ENCODE data around the gene TTC29.

Gene TTC29

DNA sequence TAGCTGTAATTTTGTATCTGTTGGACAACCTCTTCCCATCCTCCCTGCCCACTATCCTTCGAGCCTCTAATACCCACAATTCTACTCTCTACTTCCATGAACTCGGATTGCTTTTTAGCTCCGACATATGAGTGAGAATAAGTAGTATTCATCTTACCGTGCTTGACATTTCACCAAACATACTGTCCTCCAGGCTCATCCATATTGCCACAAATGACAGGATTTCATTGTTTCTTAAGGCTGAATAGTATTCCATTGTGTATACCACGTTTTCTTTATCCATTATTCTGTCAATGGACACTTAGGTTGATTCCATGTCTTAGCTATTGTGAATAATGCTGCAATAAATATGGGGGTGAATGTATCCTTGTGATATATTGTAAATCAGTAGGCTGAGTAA is 26.4 kb upstream of the TTC29 start:
- H3K36me3 ChIP-seq (replicated peaks; ENCODE audit: insufficient read depth, low read length): no peaks in the 10 kb centered on the region
- no peaks in the 10 kb centered on the region for H4K20me1 ChIP-seq (ENCODE audit: insufficient read depth, low read length)
- no peak overlapping the region for H3K4me3 ChIP-seq (ENCODE audit: low read length)
- no peak for DNase-seq
- H3K27me3 ChIP-seq (replicated peaks; ENCODE audit: insufficient read depth, low read length): no peaks in the 10 kb centered on the region
- H3K4me2 ChIP-seq (ENCODE audit: low read depth, low read length): no peak overlapping the region
- H2AFZ ChIP-seq (ENCODE audit: low read length): no peak overlapping the region
- H3K79me2 ChIP-seq (ENCODE audit: low read length): no peaks in the 10 kb centered on the region
- H3F3A ChIP-seq (ENCODE audit: insufficient read depth, low read length): no peaks in the 10 kb centered on the region
- H3K9me3 ChIP-seq (replicated peaks; ENCODE audit: insufficient read depth, low read length): no peaks in the 10 kb centered on the region
- no peak for TF ChIP-seq EZH2 (optimal IDR thresholded peaks at IDR 0.05; ENCODE audit: low read depth, low read length)
- TF ChIP-seq, protein P1, sequence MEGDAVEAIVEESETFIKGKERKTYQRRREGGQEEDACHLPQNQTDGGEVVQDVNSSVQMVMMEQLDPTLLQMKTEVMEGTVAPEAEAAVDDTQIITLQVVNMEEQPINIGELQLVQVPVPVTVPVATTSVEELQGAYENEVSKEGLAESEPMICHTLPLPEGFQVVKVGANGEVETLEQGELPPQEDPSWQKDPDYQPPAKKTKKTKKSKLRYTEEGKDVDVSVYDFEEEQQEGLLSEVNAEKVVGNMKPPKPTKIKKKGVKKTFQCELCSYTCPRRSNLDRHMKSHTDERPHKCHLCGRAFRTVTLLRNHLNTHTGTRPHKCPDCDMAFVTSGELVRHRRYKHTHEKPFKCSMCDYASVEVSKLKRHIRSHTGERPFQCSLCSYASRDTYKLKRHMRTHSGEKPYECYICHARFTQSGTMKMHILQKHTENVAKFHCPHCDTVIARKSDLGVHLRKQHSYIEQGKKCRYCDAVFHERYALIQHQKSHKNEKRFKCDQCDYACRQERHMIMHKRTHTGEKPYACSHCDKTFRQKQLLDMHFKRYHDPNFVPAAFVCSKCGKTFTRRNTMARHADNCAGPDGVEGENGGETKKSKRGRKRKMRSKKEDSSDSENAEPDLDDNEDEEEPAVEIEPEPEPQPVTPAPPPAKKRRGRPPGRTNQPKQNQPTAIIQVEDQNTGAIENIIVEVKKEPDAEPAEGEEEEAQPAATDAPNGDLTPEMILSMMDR (IDR thresholded peaks at IDR 0.05; ENCODE audit: low read length): no peak
- no peak for TF ChIP-seq EZH2phosphoT487 (IDR thresholded peaks at IDR 0.05; ENCODE audit: low read length)
- no peaks in the 10 kb centered on the region for H3K4me1 ChIP-seq (ENCODE audit: low read length)
- no peaks in the 10 kb centered on the region for H3K9me2 ChIP-seq (replicated peaks; ENCODE audit: insufficient read depth, low read length)
- no peak overlapping the region for H3K27ac ChIP-seq (ENCODE audit: low read length)
- H3K9ac ChIP-seq (ENCODE audit: low read length): no peak overlapping the region

DNA sequence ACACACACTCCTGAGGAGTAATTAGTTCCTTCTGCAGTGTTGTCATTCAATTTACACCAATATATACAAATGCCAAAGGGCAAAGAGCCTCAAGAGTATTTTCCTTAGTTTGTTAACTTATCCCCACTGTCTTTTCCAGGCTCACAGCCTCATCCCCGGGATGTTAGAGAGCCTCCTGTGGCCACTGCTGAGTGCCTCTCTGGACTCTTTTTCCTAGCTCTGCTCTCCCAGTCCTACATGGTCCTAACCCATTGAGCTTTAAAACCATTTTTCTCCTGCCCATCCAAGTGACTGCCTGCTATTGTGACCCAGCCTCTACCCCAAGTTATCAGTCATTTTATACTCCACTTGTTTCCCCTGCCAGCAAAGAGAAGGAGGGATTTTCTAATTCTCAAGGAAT is 23.5 kb upstream of the TTC29 start:
- no peaks in the 10 kb centered on the region for H3F3A ChIP-seq (ENCODE audit: insufficient read depth, low read length)
- no peak overlapping the region for H3K27ac ChIP-seq (ENCODE audit: low read length)
- no peaks in the 10 kb centered on the region for H4K20me1 ChIP-seq (ENCODE audit: insufficient read depth, low read length)
- no peaks in the 10 kb centered on the region for H3K4me1 ChIP-seq (ENCODE audit: low read length)
- no peak overlapping the region for H3K9ac ChIP-seq (ENCODE audit: low read length)
- H3K27me3 ChIP-seq (replicated peaks; ENCODE audit: insufficient read depth, low read length): no peaks in the 10 kb centered on the region
- no peaks in the 10 kb centered on the region for H3K36me3 ChIP-seq (replicated peaks; ENCODE audit: insufficient read depth, low read length)
- H3K4me2 ChIP-seq (ENCODE audit: low read depth, low read length): no peak overlapping the region
- no peak overlapping the region for H2AFZ ChIP-seq (ENCODE audit: low read length)
- H3K79me2 ChIP-seq (ENCODE audit: low read length): no peaks in the 10 kb centered on the region
- no peaks in the 10 kb centered on the region for H3K9me3 ChIP-seq (replicated peaks; ENCODE audit: insufficient read depth, low read length)
- TF ChIP-seq EZH2 (optimal IDR thresholded peaks at IDR 0.05; ENCODE audit: low read depth, low read length) (no peak), EZH2phosphoT487 (IDR thresholded peaks at IDR 0.05; ENCODE audit: low read length) (no peak)
- TF ChIP-seq, protein P1 (IDR thresholded peaks at IDR 0.05; ENCODE audit: low read length): no peak
- no peak for DNase-seq
- no peaks in the 10 kb centered on the region for H3K9me2 ChIP-seq (replicated peaks; ENCODE audit: insufficient read depth, low read length)
- H3K4me3 ChIP-seq (ENCODE audit: low read length): no peak overlapping the region

DNA sequence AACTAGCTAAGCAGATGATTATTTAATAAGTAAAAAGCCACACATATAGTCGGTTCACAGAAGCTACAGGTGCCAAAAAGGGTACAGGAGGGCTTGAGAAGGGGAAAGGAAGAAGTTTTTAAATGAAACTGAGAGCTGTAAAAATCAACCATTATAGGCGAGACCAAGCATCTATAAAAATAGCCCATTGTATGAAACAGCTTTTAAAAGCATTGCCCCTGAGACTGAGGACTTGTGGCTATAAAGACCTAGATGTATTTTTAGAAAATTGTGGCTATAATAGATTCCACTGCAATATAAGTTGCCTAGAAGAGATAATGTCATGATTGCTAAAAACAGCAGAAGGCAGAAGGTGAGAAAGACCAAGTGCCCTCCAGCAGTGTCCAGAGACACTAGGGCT is 15.0 kb upstream of the TTC29 start:
- Histone ChIP-seq H3K36me3 (replicated peaks; ENCODE audit: insufficient read depth, low read length) (no peaks in the 10 kb centered on the region), H3K79me2 (ENCODE audit: low read length) (no peaks in the 10 kb centered on the region), H3K4me1 (ENCODE audit: low read length) (peaks cover 29% of the 10 kb centered on the region), H3K27me3 (replicated peaks; ENCODE audit: insufficient read depth, low read length) (no peaks in the 10 kb centered on the region), H4K20me1 (ENCODE audit: insufficient read depth, low read length) (no peaks in the 10 kb centered on the region), H3F3A (ENCODE audit: insufficient read depth, low read length) (peaks cover 18% of the 10 kb centered on the region), H3K9ac (ENCODE audit: low read length) (no peak overlapping the region), H3K9me2 (replicated peaks; ENCODE audit: insufficient read depth, low read length) (no peaks in the 10 kb centered on the region), H3K4me3 (ENCODE audit: low read length) (peak overlapping the region; percentile 43; the same call in 1 of the 2 replicates), H2AFZ (ENCODE audit: low read length) (peak overlapping the region; percentile 8; the same call in 1 of the 2 replicates), H3K9me3 (replicated peaks; ENCODE audit: insufficient read depth, low read length) (no peaks in the 10 kb centered on the region), H3K4me2 (ENCODE audit: low read depth, low read length) (peak overlapping the region; percentile 72), H3K27ac (ENCODE audit: low read length) (peak overlapping the region; percentile 74)
- TF ChIP-seq EZH2phosphoT487 (IDR thresholded peaks at IDR 0.05; ENCODE audit: low read length) (no peak), EZH2 (optimal IDR thresholded peaks at IDR 0.05; ENCODE audit: low read depth, low read length) (no peak)
- TF ChIP-seq, protein P1 (IDR thresholded peaks at IDR 0.05; ENCODE audit: low read length): no peak
- DNase-seq: peak; percentile 87

Measured in MM.1S (cell line).